Colonic mucosa (tissue), 4 donors: ENCODE measurements around the gene PFKL. TPM values are rescaled to one million over a fixed set of nuclear protein-coding genes. Genes with fewer than 3 reads are reported as not detected.

Source experiments
- DNase-seq: peaks from one replicate; pipeline ENCODE4 v3.0.0-alpha.2; 2020
- H3K27ac ChIP-seq: fragments of 200-600 bp; one replicate; pipeline ENCODE4 v1.8.0; 2021
- H3K27me3 ChIP-seq: fragments of 200-600 bp; one replicate; pipeline ENCODE4 v1.8.0; 2021
- H3K36me3 ChIP-seq: fragments of 200-600 bp; one replicate; pipeline ENCODE4 v1.8.0; 2021
- H3K4me1 ChIP-seq: fragments of 200-600 bp; one replicate; pipeline ENCODE4 v1.8.0; 2021; ENCODE audit warnings: mild to moderate bottlenecking
- H3K4me3 ChIP-seq: fragments of 200-600 bp; one replicate; pipeline ENCODE4 v1.8.0; 2021
- H3K9ac ChIP-seq, 2 donors: one replicate each; pipeline ENCODE4 v1.7.0; 2013; ENCODE audit warnings: control low read depth in 2 of 2, low read depth in 2 of 2, low read length in 2 of 2
- H3K9me3 ChIP-seq: fragments of 200-600 bp; one replicate; pipeline ENCODE4 v1.8.0; 2021
- intact Hi-C: fragments of 100-400 bp; cut with DNase I; formaldehyde crosslinking; loops from one replicate; pipeline ENCODE4 v1.14.1; 2022
- total RNA-seq, 2 donors: library from RNA; stranded (reverse); fragmentation: NEBNext Ultra II Directional in 1 of 2; extraction: Animal tissue kit (Norgen Biotek cat#: 25700) in 1 of 2; gene quantifications; one replicate each; pipeline ENCODE4 v1.2.1, GENCODE V29; 2021
- TF ChIP-seq, protein P1 (sequence below): fragments of 200-600 bp; IDR thresholded peaks from one replicate; pipeline ENCODE4 v1.8.0; 2022; ENCODE audit warnings: antibody characterized with exemption, mild to moderate bottlenecking
- donor health status: healthy.
- donor health status: DM: no; HTN: no; CAD: no.
- donor health status: DM: no; HTN: no; CAD: no.

PFKL gene
- total RNA-seq, 2 donors from 2014 or later, result 300 to 332 TPM

DNA sequence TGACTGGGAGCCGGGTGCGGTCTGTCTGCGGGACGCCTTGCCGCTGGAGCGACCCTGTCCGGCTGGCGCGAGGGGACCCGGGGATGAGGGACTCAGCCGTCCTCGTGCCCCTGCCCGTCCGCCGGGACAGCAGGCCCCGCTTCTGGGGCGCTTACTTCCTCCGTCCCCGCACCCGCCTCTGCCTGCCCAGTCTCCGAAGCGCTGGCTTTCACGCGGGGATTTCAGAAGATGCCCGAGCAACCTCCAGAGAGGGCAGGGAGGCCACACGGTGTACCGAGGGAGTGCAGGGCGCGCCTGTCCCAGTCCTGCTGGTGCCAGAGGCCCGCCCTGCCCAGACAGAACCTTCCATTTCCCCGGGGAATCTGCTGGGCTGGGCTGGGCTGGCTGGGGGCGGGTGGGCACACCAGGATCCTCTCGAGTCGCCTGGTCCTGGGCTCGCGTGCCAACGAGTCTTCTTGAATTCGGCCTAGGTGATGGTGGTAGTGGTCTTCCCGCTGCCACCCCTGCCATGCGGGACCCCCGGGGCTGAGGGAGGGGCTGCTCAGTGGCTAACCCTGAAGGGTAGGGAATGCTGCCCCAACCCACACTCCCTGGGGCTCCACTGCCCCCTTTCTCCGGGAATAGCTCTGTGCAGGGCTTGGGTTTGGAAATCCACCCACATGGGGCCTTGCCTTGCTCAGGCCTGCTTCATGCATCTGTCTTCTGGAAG is 51.1 kb downstream of the PFKL start:
- Histone ChIP-seq H3K9ac (no peak overlapping the region), H3K4me3 (no peak overlapping the region), H3K4me1 (no peaks in the 10 kb centered on the region), H3K27ac (no peak overlapping the region), H3K27me3 (peaks cover 27% of the 10 kb centered on the region), H3K36me3 (no peaks in the 10 kb centered on the region), H3K9me3 (no peaks in the 10 kb centered on the region)
- no peak for DNase-seq
- intact Hi-C loops, result no loop called here
- TF ChIP-seq, protein P1, sequence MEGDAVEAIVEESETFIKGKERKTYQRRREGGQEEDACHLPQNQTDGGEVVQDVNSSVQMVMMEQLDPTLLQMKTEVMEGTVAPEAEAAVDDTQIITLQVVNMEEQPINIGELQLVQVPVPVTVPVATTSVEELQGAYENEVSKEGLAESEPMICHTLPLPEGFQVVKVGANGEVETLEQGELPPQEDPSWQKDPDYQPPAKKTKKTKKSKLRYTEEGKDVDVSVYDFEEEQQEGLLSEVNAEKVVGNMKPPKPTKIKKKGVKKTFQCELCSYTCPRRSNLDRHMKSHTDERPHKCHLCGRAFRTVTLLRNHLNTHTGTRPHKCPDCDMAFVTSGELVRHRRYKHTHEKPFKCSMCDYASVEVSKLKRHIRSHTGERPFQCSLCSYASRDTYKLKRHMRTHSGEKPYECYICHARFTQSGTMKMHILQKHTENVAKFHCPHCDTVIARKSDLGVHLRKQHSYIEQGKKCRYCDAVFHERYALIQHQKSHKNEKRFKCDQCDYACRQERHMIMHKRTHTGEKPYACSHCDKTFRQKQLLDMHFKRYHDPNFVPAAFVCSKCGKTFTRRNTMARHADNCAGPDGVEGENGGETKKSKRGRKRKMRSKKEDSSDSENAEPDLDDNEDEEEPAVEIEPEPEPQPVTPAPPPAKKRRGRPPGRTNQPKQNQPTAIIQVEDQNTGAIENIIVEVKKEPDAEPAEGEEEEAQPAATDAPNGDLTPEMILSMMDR, result no peak

DNA sequence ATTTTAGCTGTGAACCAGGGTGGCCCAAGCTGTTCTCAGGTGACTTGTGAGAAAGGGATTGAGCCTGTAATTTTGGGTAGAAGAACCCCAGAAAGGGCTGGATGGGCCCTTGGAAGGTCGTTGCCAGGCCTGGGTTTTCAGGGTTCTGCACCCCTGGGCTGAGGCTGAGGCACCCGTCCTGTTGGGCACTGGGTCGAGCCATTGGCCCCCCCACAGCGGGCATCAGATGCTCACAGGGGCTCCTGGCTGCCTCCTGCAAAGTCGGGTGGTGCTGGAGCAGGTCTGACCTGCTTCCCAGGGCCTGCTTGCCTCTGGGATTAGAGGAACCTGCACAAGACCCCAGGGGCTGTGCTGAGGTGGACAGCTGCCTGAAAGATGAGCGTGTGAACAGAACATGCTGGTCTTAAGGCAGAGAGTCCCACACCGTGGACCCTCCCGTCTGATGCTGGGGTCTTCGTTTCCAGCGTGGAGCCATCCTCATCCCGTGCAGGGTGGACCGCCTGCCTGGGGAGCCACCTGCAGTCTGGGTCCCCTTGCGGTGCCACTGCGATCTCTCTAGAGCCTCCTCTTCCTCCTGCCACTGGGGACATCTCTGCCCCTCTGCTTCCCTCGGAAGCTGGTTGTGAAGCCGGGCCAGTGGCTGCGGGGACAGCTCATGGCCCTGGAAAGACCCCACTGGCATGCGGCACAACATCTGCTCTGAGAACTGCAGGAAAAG is 51.8 kb downstream of the PFKL start:
- H3K9me3 ChIP-seq, result no peaks in the 10 kb centered on the region
- no peaks in the 10 kb centered on the region for H3K4me1 ChIP-seq
- H3K27me3 ChIP-seq, result peaks cover 27% of the 10 kb centered on the region
- intact Hi-C loops, result no loop called here
- H3K9ac ChIP-seq, result no peak overlapping the region
- H3K36me3 ChIP-seq, result no peaks in the 10 kb centered on the region
- no peak for DNase-seq
- TF ChIP-seq, protein P1, result no peak
- no peak overlapping the region for H3K4me3 ChIP-seq
- no peak overlapping the region for H3K27ac ChIP-seq

DNA sequence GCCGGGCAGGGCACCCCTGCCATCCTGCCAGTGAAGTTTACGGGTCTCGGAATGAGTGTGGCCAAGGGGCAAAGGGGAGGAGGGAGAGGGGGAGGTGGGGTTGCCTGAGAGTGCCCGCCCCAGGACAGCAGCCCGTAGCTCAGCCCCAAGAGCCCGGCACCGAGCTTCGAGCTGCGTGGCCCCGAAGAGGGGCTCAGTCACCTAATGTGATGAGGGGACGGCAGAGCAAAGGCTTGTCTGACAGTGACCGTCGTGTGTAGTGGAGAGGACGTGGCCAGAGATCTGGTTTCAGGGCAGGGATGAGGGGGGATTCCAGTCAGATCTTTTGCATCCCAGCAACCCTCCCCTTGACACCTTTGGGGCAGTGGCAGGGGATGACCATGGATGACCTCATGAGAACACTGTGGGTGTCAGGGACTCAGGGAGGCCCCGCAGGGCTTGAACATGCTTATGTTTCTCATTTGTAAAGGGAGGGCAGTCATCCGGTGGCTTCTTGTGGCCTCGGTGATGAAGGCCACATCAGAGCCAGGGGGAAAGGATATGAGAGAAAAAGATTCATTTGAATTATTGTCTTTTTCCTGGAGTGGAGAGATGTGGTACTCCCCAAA is 52.5 kb downstream of the PFKL start:
- Histone ChIP-seq H3K4me3 (no peak overlapping the region), H3K9me3 (no peaks in the 10 kb centered on the region), H3K27ac (peak overlapping the region; percentile 61), H3K4me1 (no peaks in the 10 kb centered on the region), H3K27me3 (peaks cover 27% of the 10 kb centered on the region), H3K9ac (no peak overlapping the region), H3K36me3 (no peaks in the 10 kb centered on the region)
- TF ChIP-seq, protein P1, result no peak
- DNase-seq, result no peak
- intact Hi-C loops, result no loop called here

DNA sequence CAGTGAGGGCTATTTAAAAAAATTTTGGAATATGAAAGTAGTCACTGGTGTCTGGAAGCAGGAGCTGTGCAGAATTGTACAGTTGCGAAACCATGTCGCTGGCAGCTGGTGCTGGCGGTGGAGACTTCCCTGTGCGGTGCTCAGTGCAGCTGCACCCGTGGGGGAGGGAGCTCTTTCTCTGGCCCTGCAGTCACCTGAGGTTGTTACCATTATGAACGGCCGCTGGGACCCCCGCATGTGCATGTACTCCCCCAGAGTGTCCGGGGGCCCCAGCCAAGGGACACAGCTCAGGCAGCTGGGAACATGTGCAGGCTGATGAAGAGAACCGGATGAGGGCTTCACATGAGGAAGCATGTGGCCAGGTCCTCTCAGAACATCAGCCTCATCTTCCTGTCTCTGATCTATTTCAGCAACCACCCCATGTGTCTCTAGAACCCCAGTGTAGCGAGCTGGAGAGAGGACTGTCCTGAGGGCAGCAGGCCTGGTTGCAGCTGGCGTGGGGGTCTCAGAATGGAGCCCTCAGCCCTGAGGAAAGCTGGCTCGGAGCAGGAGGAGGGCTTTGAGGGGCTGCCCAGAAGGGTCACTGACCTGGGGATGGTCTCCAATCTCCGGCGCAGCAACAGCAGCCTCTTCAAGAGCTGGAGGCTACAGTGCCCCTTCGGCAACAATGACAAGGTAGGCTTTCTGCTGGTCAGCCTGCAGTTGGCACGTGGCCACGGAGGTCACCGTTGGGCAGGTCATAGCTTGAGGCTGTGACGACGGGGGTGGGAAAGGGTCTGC is 53.5 kb downstream of the PFKL start, which contains the start of gene TRPM2:
Gene TRPM2, plus strand, starts transcription at position 431 of the 780 bp plus-strand sequence. Its CDS starts 80 bp downstream, at position 511.
- Histone ChIP-seq H3K36me3 (no peaks in the 10 kb centered on the region), H3K4me1 (no peaks in the 10 kb centered on the region), H3K27ac (peak within 1 kb of the TSS; percentile 61), H3K4me3 (peak within 1 kb of the TSS; percentile 20), H3K9ac (peak within 1 kb of the TSS; percentile 34 to 35), H3K27me3 (peaks cover 27% of the 10 kb centered on the region), H3K9me3 (no peaks in the 10 kb centered on the region)
- intact Hi-C loops, result no loop called here
- no peak for DNase-seq
- TF ChIP-seq, protein P1, result no peak

DNA sequence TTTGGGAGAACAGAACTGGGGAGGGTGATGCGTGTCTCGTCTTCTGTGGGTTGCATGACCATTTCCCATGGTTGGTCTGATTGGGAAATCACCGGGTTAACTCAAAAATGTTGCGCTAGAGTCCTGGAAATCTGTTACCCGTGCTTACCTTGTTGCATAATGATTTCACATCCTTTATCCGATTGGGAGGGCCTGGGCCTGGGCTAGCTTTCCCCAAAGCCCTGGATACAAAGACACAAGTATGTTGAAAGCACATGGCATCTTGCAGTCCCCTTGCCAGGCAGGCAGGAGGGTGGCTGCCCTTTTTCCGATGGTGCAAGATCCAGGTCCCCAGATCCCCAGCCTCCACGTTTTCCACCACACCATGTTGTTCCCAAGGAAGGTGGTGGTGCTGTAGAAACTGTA is 54.1 kb downstream of the PFKL start:
- no peaks in the 10 kb centered on the region for H3K4me1 ChIP-seq
- intact Hi-C loops, result no loop called here
- TF ChIP-seq, protein P1, result no peak
- no peak for DNase-seq
- H3K36me3 ChIP-seq, result no peaks in the 10 kb centered on the region
- peak overlapping the region in 1 of 2 donors; percentile 34 for H3K9ac ChIP-seq
- H3K4me3 ChIP-seq, result peak overlapping the region; percentile 20
- H3K27ac ChIP-seq, result peak overlapping the region; percentile 61
- H3K9me3 ChIP-seq, result no peaks in the 10 kb centered on the region
- H3K27me3 ChIP-seq, result peaks cover 26% of the 10 kb centered on the region
